Activated CD4-positive, alpha-beta T cell treated with anti-CD3 and anti-CD28 coated beads, Interleukin-2, amount 50 U/mL, for 16 hours (primary cell): ENCODE data around the gene PDE1C.
A peak's percentile ranks its signal among the peaks of the same experiment; 100 is the strongest.

Source experiments
- DNase-seq: peaks from one replicate; pipeline ENCODE4 v3.0.0-alpha.2; 2020

PDE1C gene

GRCh38 chr7:31986878-31987518 is 83.2 kb downstream of the PDE1C start:
- DNase-seq, result no peak

- no peak for DNase-seq
Observed at GRCh38 chr7:31982962-31983361, 87.2 kb downstream of the PDE1C start.

GRCh38 chr7:31981874-31982390 is 88.3 kb downstream of the PDE1C start:
- DNase-seq, result no peak

GRCh38 chr7:31979690-31980330 is 90.4 kb downstream of the PDE1C start:
- DNase-seq, result no peak

- DNase-seq, result no peak
Observed at GRCh38 chr7:31975546-31975945, 94.7 kb downstream of the PDE1C start.

- no peak for DNase-seq
Observed at GRCh38 chr7:31974351-31974750, 95.9 kb downstream of the PDE1C start.

- no peak for DNase-seq
Observed at GRCh38 chr7:31971049-31971667, 99.0 kb downstream of the PDE1C start.

- no peak for DNase-seq
Observed at GRCh38 chr7:31970501-31970900, 99.7 kb downstream of the PDE1C start.

GRCh38 chr7:31963569-31964175 is 106.5 kb downstream of the PDE1C start:
- no peak for DNase-seq

- no peak for DNase-seq
Observed at GRCh38 chr7:31962246-31962645, 108.0 kb downstream of the PDE1C start.

- no peak for DNase-seq
Observed at GRCh38 chr7:31958226-31958625, 112.0 kb downstream of the PDE1C start.

GRCh38 chr7:31957756-31958155 is 112.5 kb downstream of the PDE1C start:
- no peak for DNase-seq

- DNase-seq, result no peak
Observed at GRCh38 chr7:31957090-31957720, 113.0 kb downstream of the PDE1C start.

GRCh38 chr7:31955641-31956040 is 114.6 kb downstream of the PDE1C start:
- DNase-seq, result no peak

- DNase-seq, result no peak
Observed at GRCh38 chr7:31955021-31955420, 115.2 kb downstream of the PDE1C start.

GRCh38 chr7:31954500-31954899 is 115.7 kb downstream of the PDE1C start:
- DNase-seq, result no peak

- DNase-seq, result no peak
Observed at GRCh38 chr7:31953432-31953831, 116.8 kb downstream of the PDE1C start.

- DNase-seq, result peak; percentile 27
Observed at GRCh38 chr7:31950091-31950755, 120.0 kb downstream of the PDE1C start.

GRCh38 chr7:31948029-31948428 is 122.2 kb downstream of the PDE1C start:
- no peak for DNase-seq

- no peak for DNase-seq
Observed at GRCh38 chr7:31940167-31940566, 130.0 kb downstream of the PDE1C start.

GRCh38 chr7:31939076-31939475 is 131.1 kb downstream of the PDE1C start:
- no peak for DNase-seq

GRCh38 chr7:31938650-31939049 is 131.6 kb downstream of the PDE1C start:
- no peak for DNase-seq

- DNase-seq, result no peak
Observed at GRCh38 chr7:31937982-31938381, 132.2 kb downstream of the PDE1C start.
